NCI-H1105 (cell line): ENCODE data around the gene SLC2A4RG.
A peak's percentile ranks its signal among the peaks of the same experiment; 100 is the strongest.
"Not testable (repeated sequence)": the region's sequence is repeated elsewhere in the genome, so short reads cannot be mapped to it uniquely, and the experiment has no call there.

Source experiments
- DNase-seq: peaks from one replicate; lab custom pipeline; 2025; lab: John Stamatoyannopoulos, UW

Gene SLC2A4RG

GRCh38 chr20:63754008-63754407 lies 14.4 kb downstream of the SLC2A4RG start:
- no peak for DNase-seq

GRCh38 chr20:63755933-63756647 lies 16.5 kb downstream of the SLC2A4RG start:
- DNase-seq = no peak

GRCh38 chr20:63756648-63756991 lies 17.0 kb downstream of the SLC2A4RG start:
- no peak for DNase-seq

- DNase-seq = no peak
These were observed 18.6 kb downstream of the SLC2A4RG start for GRCh38 chr20:63758152-63758551.

- no peak for DNase-seq
These were observed 19.9 kb downstream of the SLC2A4RG start for GRCh38 chr20:63759377-63759901.

- no peak for DNase-seq
These were observed 25.7 kb downstream of the SLC2A4RG start for GRCh38 chr20:63765082-63765873.

GRCh38 chr20:63765902-63766301 lies 26.3 kb downstream of the SLC2A4RG start:
- no peak for DNase-seq

- DNase-seq = no peak
These were observed 27.3 kb downstream of the SLC2A4RG start for GRCh38 chr20:63766695-63767426.

GRCh38 chr20:63767456-63767855 lies 27.9 kb downstream of the SLC2A4RG start:
- no peak for DNase-seq

GRCh38 chr20:63767886-63768285 lies 28.3 kb downstream of the SLC2A4RG start:
- no peak for DNase-seq

GRCh38 chr20:63768591-63769515 lies 29.3 kb downstream of the SLC2A4RG start:
- no peak for DNase-seq

- DNase-seq = no peak
These were observed 30.4 kb downstream of the SLC2A4RG start for GRCh38 chr20:63769891-63770474.

GRCh38 chr20:63771046-63771707 lies 31.6 kb downstream of the SLC2A4RG start:
- no peak for DNase-seq

GRCh38 chr20:63772781-63773518 lies 33.4 kb downstream of the SLC2A4RG start:
- DNase-seq = no peak

- no peak for DNase-seq
These were observed 34.1 kb downstream of the SLC2A4RG start for GRCh38 chr20:63773571-63774241.

GRCh38 chr20:63774306-63774705 lies 34.7 kb downstream of the SLC2A4RG start:
- DNase-seq = no peak

- peak; percentile 53 for DNase-seq
These were observed 35.8 kb downstream of the SLC2A4RG start for GRCh38 chr20:63775096-63775978.

- not testable (repeated sequence) for DNase-seq
These were observed 37.3 kb downstream of the SLC2A4RG start for GRCh38 chr20:63776875-63777274.
